ENCODE measurements around the gene FAM186B. TPM values are rescaled to one million over a fixed set of nuclear protein-coding genes. Genes with fewer than 3 reads are reported as not detected.
A peak's percentile ranks its signal among the peaks of the same experiment; 100 is the strongest.
"Not testable (repeated sequence)": the region's sequence is repeated elsewhere in the genome, so short reads cannot be mapped to it uniquely, and the experiment has no call there.

The FAM186B gene
- total RNA-seq, 1 donor from 2014 or later = not detected

- DNase-seq = no peak
Measured at GRCh38 chr12:49635656-49636055, 30.2 kb upstream of the FAM186B start.

- no peak for DNase-seq
Measured at GRCh38 chr12:49635036-49635435, 29.6 kb upstream of the FAM186B start.

GRCh38 chr12:49633703-49634345, 28.4 kb upstream of the FAM186B start:
- no peak for DNase-seq

- no peak for DNase-seq
Measured at GRCh38 chr12:49632986-49633702, 27.7 kb upstream of the FAM186B start.

GRCh38 chr12:49632401-49632800, 27.0 kb upstream of the FAM186B start:
- no peak for DNase-seq

GRCh38 chr12:49631336-49631907, 26.0 kb upstream of the FAM186B start:
- DNase-seq = no peak

GRCh38 chr12:49627752-49628360, 22.4 kb upstream of the FAM186B start:
- no peak for DNase-seq

GRCh38 chr12:49626836-49627235, 21.4 kb upstream of the FAM186B start:
- DNase-seq = no peak

GRCh38 chr12:49626169-49626835, 20.9 kb upstream of the FAM186B start:
- no peak for DNase-seq

GRCh38 chr12:49624921-49625577, 19.6 kb upstream of the FAM186B start:
- no peak for DNase-seq

- peak; percentile 81 for DNase-seq
Measured at GRCh38 chr12:49623142-49623904, 17.9 kb upstream of the FAM186B start, which contains the start of gene PRPF40B. Gene PRPF40B (plus strand): TSS chr12:49623561. CDS start chr12:49623591, 30 bp downstream.

- DNase-seq = no peak
Measured at GRCh38 chr12:49622501-49623141, 17.2 kb upstream of the FAM186B start.

- DNase-seq = no peak
Measured at GRCh38 chr12:49621651-49622500, 16.4 kb upstream of the FAM186B start.

GRCh38 chr12:49619286-49619685, 13.8 kb upstream of the FAM186B start:
- DNase-seq = no peak

GRCh38 chr12:49618576-49618975, 13.1 kb upstream of the FAM186B start:
- DNase-seq = no peak

- DNase-seq = no peak
Measured at GRCh38 chr12:49616533-49617219, 11.2 kb upstream of the FAM186B start.

- no peak for DNase-seq
Measured at GRCh38 chr12:49615725-49616124, 10.3 kb upstream of the FAM186B start.

GRCh38 chr12:49612210-49612609, 6.8 kb upstream of the FAM186B start:
- DNase-seq = no peak

- not testable (repeated sequence) for DNase-seq
Measured at GRCh38 chr12:49610785-49611184, 5.3 kb upstream of the FAM186B start.
